Lower leg skin (tissue), 4 donors: ENCODE results near the gene GREB1. TPM values are rescaled to one million over a fixed set of nuclear protein-coding genes. Genes with fewer than 3 reads are reported as not detected.

ENCODE experiments used
- DNase-seq, 2 donors: peaks; one replicate each; pipeline ENCODE4 v3.0.0-alpha.2; 2019; ENCODE audit warnings: low spot score in 2 of 2
- H3K4me3 ChIP-seq: fragments of 200-600 bp; sonication (generic); 2 replicates; pipeline ENCODE4 v1.5.1; 2017; ENCODE audit warnings: mild to moderate bottlenecking, low read depth; ENCODE audit not compliant: poor library complexity, severe bottlenecking
- POLR2A ChIP-seq, 2 donors: fragments of 450-650 bp; IDR thresholded peaks; one replicate each; pipeline ENCODE4 v1.6.1; 2016 to 2017; ENCODE audit warnings: antibody characterized with exemption in 2 of 2, mild to moderate bottlenecking in 1 of 2, moderate library complexity in 1 of 2
- WGBS, 2 donors: methylation state at CpG; one replicate each; pipeline ENCODE4 v1.1.5; 2018; 5-methylcytosine and 5-hydroxymethylcytosine counted together
- intact Hi-C: fragments of 100-400 bp; cut with DNase I; formaldehyde crosslinking; loops from one replicate; pipeline ENCODE4 v1.15.0; 2023; ENCODE audit warnings: low total_unique reads
- total RNA-seq, 4 donors: library from RNA; depleted of rRNA; stranded (reverse); fragments of >200 nt; gene quantifications; one replicate each; pipeline ENCODE4 v1.1.0, GENCODE V29; 2016
- TF ChIP-seq, protein P1 (sequence below), 3 donors: fragments of 450-650 bp; IDR thresholded peaks; one replicate each; pipeline ENCODE4 v1.5.1; 2016; ENCODE audit warnings: antibody characterized with exemption in 3 of 3, mild to moderate bottlenecking in 3 of 3, moderate library complexity in 2 of 3

Gene GREB1
- total RNA-seq, 4 donors from 2014 or later = 2.4 to 12.2 (median 4.0) TPM

- TF ChIP-seq, protein P1, sequence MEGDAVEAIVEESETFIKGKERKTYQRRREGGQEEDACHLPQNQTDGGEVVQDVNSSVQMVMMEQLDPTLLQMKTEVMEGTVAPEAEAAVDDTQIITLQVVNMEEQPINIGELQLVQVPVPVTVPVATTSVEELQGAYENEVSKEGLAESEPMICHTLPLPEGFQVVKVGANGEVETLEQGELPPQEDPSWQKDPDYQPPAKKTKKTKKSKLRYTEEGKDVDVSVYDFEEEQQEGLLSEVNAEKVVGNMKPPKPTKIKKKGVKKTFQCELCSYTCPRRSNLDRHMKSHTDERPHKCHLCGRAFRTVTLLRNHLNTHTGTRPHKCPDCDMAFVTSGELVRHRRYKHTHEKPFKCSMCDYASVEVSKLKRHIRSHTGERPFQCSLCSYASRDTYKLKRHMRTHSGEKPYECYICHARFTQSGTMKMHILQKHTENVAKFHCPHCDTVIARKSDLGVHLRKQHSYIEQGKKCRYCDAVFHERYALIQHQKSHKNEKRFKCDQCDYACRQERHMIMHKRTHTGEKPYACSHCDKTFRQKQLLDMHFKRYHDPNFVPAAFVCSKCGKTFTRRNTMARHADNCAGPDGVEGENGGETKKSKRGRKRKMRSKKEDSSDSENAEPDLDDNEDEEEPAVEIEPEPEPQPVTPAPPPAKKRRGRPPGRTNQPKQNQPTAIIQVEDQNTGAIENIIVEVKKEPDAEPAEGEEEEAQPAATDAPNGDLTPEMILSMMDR (IDR thresholded peaks at IDR 0.05) = no peak
- no peak for TF ChIP-seq POLR2A (IDR thresholded peaks at IDR 0.05)
- no peak for DNase-seq
- intact Hi-C loops = no loop called here
- H3K4me3 ChIP-seq = no peak overlapping the region
- 95 to 96% methylated on average over 7 of the region's 7 CpGs for WGBS, 2 donors
Observed at GRCh38 chr2:11569636-11570035, 35.8 kb downstream of the GREB1 start.

DNA sequence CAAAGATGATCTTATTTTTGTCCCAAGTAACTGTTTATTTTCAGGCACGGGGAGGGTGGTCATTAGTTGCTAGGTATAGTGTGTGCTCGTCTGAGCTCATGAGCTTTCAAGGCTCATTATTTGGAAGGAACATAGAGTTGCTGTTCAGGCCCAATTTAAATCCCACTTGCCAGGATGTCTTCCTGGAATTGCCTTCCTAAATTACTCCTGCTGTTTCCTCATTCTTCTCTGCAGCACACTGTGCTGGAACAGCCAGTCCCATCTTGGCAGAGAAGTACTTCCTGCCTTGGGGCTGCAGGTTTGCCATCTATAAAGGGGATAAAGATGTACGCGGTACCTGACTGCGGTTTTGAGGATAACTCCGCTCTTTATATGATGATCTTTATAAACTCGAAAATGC, 37.3 kb downstream of the GREB1 start:
- no peak for DNase-seq
- 45 to 59% methylated on average over 7 of the region's 7 CpGs for WGBS, 2 donors
- TF ChIP-seq, protein P1 (IDR thresholded peaks at IDR 0.05) = no peak
- no peak for TF ChIP-seq POLR2A (IDR thresholded peaks at IDR 0.05)
- no peak overlapping the region for H3K4me3 ChIP-seq
- intact Hi-C loops = no loop called here

GRCh38 chr2:11572996-11573395, 39.2 kb downstream of the GREB1 start:
- no peak overlapping the region for H3K4me3 ChIP-seq
- TF ChIP-seq, protein P1 (IDR thresholded peaks at IDR 0.05) = no peak
- no peak for TF ChIP-seq POLR2A (IDR thresholded peaks at IDR 0.05)
- intact Hi-C loops = no loop called here
- 90 to 94% methylated on average over 9 of the region's 9 CpGs for WGBS, 2 donors
- no peak for DNase-seq

- H3K4me3 ChIP-seq = no peak overlapping the region
- TF ChIP-seq, protein P1 (IDR thresholded peaks at IDR 0.05) = no peak
- no peak for TF ChIP-seq POLR2A (IDR thresholded peaks at IDR 0.05)
- no peak for DNase-seq
- intact Hi-C loops = no loop called here
- WGBS, 2 donors = 86 to 91% methylated on average over 10 of the region's 10 CpGs
Observed at GRCh38 chr2:11573418-11574175, 39.8 kb downstream of the GREB1 start.

- no peak overlapping the region for H3K4me3 ChIP-seq
- no peak for TF ChIP-seq POLR2A (IDR thresholded peaks at IDR 0.05)
- TF ChIP-seq, protein P1 (IDR thresholded peaks at IDR 0.05) = no peak
- DNase-seq = no peak
- WGBS, 2 donors = 79 to 80% methylated on average over 12 of the region's 12 CpGs
- intact Hi-C loops = no loop called here
Observed at GRCh38 chr2:11574176-11575046, 40.6 kb downstream of the GREB1 start.
